Tibial nerve (tissue), 4 donors: ENCODE results near the gene CST6. TPM values are rescaled to one million over a fixed set of nuclear protein-coding genes. Genes with fewer than 3 reads are reported as not detected.

Source experiments
- DNase-seq, 2 donors: peaks; one replicate each; pipeline ENCODE4 v3.0.0-alpha.2; 2019; ENCODE audit warnings: low spot score in 2 of 2
- H3K27ac ChIP-seq, 4 donors: fragments of 200-600 bp; sonication (generic) in 3 of 4; one replicate each; pipeline ENCODE4 v1.5.1; 2017 to 2019; ENCODE audit warnings: mild to moderate bottlenecking in 1 of 4
- H3K27me3 ChIP-seq, 2 donors: fragments of 200-600 bp; sonication (generic) in 1 of 2; one replicate each; pipeline versions ENCODE4 v1.5.1 to v1.6.0; 2017 to 2019
- H3K36me3 ChIP-seq, 3 donors: fragments of 200-600 bp; sonication (generic); one replicate each; pipeline ENCODE4 v1.5.1; 2018 to 2019
- H3K4me1 ChIP-seq, 4 donors: fragments of 200-600 bp; sonication (generic) in 3 of 4; one replicate each; pipeline ENCODE4 v1.5.1; 2017 to 2019
- H3K4me3 ChIP-seq, 4 donors: fragments of 200-600 bp; sonication (generic) in 3 of 4; one replicate each; pipeline ENCODE4 v1.5.1; 2017 to 2019; ENCODE audit warnings: mild to moderate bottlenecking in 1 of 4, moderate library complexity in 1 of 4
- H3K9me3 ChIP-seq, 4 donors: fragments of 200-600 bp; sonication (generic) in 3 of 4; one replicate each; pipeline ENCODE4 v1.5.1; 2017 to 2019
- CTCF ChIP-seq, 5 experiments: fragments of 200-600 bp in 3 of 5; fragments of 450-650 bp in 2 of 5; sonication (generic) in 3 of 5; IDR thresholded peaks; one replicate each; pipeline ENCODE4 v1.5.1; 2016 to 2019; ENCODE audit warnings: antibody characterized with exemption in 5 of 5, mild to moderate bottlenecking in 3 of 5, moderate library complexity in 2 of 5
- EP300 ChIP-seq, 2 donors: sonication (generic); formaldehyde crosslinking; IDR thresholded peaks; one replicate each; pipeline ENCODE4 v1.6.1; 2017; ENCODE audit warnings: antibody characterized with exemption in 2 of 2, mild to moderate bottlenecking in 1 of 2
- POLR2A ChIP-seq, 2 donors: fragments of 450-650 bp; IDR thresholded peaks; one replicate each; pipeline ENCODE4 v1.6.1; 2017; ENCODE audit warnings: antibody characterized with exemption in 2 of 2, mild to moderate bottlenecking in 2 of 2, moderate library complexity in 2 of 2
- WGBS, 2 donors: methylation state at CpG; one replicate each; pipeline ENCODE4 v1.1.5; 2018; 5-methylcytosine and 5-hydroxymethylcytosine counted together
- total RNA-seq, 4 donors: library from RNA; depleted of rRNA; stranded (reverse); fragments of >200 nt; gene quantifications; one replicate each; pipeline ENCODE4 v1.1.0, GENCODE V29; 2016

CST6 gene
- total RNA-seq, 4 donors from 2014 or later, result 1.2 TPM; not detected in 3

GRCh38 chr11:66059966-66060680, 48.3 kb downstream of the CST6 start:
- peaks cover 0 to 11% (median 0%) of the 10 kb centered on the region in 4 donors for H3K4me1 ChIP-seq
- no peak for DNase-seq
- no peaks in the 10 kb centered on the region for H3K9me3 ChIP-seq
- H3K27ac ChIP-seq, result no peak overlapping the region
- peaks cover 5 to 100% (median 62%) of the 10 kb centered on the region in 3 donors for H3K36me3 ChIP-seq
- TF ChIP-seq POLR2A (IDR thresholded peaks at IDR 0.05) (no peak), EP300 (IDR thresholded peaks at IDR 0.05) (no peak), CTCF (IDR thresholded peaks at IDR 0.05) (no peak)
- no peak overlapping the region for H3K4me3 ChIP-seq
- no peaks in the 10 kb centered on the region for H3K27me3 ChIP-seq
- 74 to 79% methylated on average over 8 of the region's 8 CpGs for WGBS, 2 donors

- H3K27me3 ChIP-seq, result no peaks in the 10 kb centered on the region
- H3K27ac ChIP-seq, result no peak overlapping the region
- no peak overlapping the region for H3K4me3 ChIP-seq
- TF ChIP-seq CTCF (IDR thresholded peaks at IDR 0.05), result no peak
- no peak for TF ChIP-seq POLR2A (IDR thresholded peaks at IDR 0.05)
- TF ChIP-seq EP300 (IDR thresholded peaks at IDR 0.05), result no peak
- peaks cover 5 to 100% (median 60%) of the 10 kb centered on the region in 3 donors for H3K36me3 ChIP-seq
- no peaks in the 10 kb centered on the region for H3K9me3 ChIP-seq
- WGBS, 2 donors, result 82 to 88% methylated on average over 6 of the region's 6 CpGs
- H3K4me1 ChIP-seq, result no peaks in the 10 kb centered on the region
- no peak for DNase-seq
These were observed 49.5 kb downstream of the CST6 start for GRCh38 chr11:66061268-66061667.

- WGBS, 2 donors, result 89 to 92% methylated on average over 2 of the region's 2 CpGs
- TF ChIP-seq POLR2A (IDR thresholded peaks at IDR 0.05) (no peak), CTCF (IDR thresholded peaks at IDR 0.05) (no peak), EP300 (IDR thresholded peaks at IDR 0.05) (no peak)
These were observed 50.6 kb downstream of the CST6 start for GRCh38 chr11:66062408-66062807.

More at GRCh38 chr11:66062408-66062807, 50.6 kb downstream of the CST6 start:
- no peak for DNase-seq
- H3K36me3 ChIP-seq, result peaks cover 8 to 100% (median 59%) of the 10 kb centered on the region in 3 donors
- no peak overlapping the region for H3K27ac ChIP-seq
- H3K4me3 ChIP-seq, result no peak overlapping the region
- no peaks in the 10 kb centered on the region for H3K9me3 ChIP-seq
- H3K27me3 ChIP-seq, result no peaks in the 10 kb centered on the region
- no peaks in the 10 kb centered on the region for H3K4me1 ChIP-seq

Other genes starting within 250 kb of the CST6 start
- gene AP5B1, start 231.0 kb upstream of the CST6 start, total RNA-seq, result 10 to 100 TPM; 12.7 to 27.5 (median 18.8) TPM
- not detected for gene OVOL1, start 224.9 kb upstream of the CST6 start, total RNA-seq
- 1 to 10 TPM in 2 of 4 donors, under 1 TPM in 1, not detected in 1; 0.78 to 2.5 (median 1.5) TPM for gene SNX32, start 178.0 kb upstream of the CST6 start, total RNA-seq
- 100 to 1,000 TPM; 461 to 881 (median 580) TPM for gene CFL1, start 153.8 kb upstream of the CST6 start, total RNA-seq
- gene MUS81, start 151.6 kb upstream of the CST6 start, total RNA-seq, result 10 to 100 TPM; 54.0 to 83.1 (median 68.3) TPM
- gene EFEMP2, start 139.2 kb upstream of the CST6 start, total RNA-seq, result 10 to 100 TPM; 59.2 to 92.7 (median 82.0) TPM
- gene CTSW, start 132.2 kb upstream of the CST6 start, total RNA-seq, result 1 to 10 TPM in 2 of 4 donors, not detected in 2; 1.5 to 3.1 TPM
- gene FIBP, start 123.5 kb upstream of the CST6 start, total RNA-seq, result 10 to 100 TPM; 53.6 to 73.2 (median 63.7) TPM
- gene CCDC85B, start 121.3 kb upstream of the CST6 start, total RNA-seq, result 100 to 1,000 TPM in 2 of 4 donors, 10 to 100 TPM in 2; 73.0 to 108 (median 89.4) TPM
- gene FOSL1, start 111.6 kb upstream of the CST6 start, total RNA-seq, result 1 to 10 TPM in 3 of 4 donors, not detected in 1; 1.3 to 3.3 (median 1.4) TPM
- 10 to 100 TPM; 14.7 to 30.4 (median 21.7) TPM for gene C11orf68, start 92.9 kb upstream of the CST6 start, total RNA-seq
- 100 to 1,000 TPM in 2 of 4 donors, 10 to 100 TPM in 2; 64.5 to 134 (median 93.3) TPM for gene DRAP1, start 92.6 kb upstream of the CST6 start, total RNA-seq
- not detected for gene TSGA10IP, start 66.5 kb upstream of the CST6 start, total RNA-seq
- gene SART1, start 50.3 kb upstream of the CST6 start, total RNA-seq, result 10 to 100 TPM; 49.6 to 73.7 (median 62.3) TPM
- gene EIF1AD, start 9.9 kb upstream of the CST6 start, total RNA-seq, result 10 to 100 TPM; 27.0 to 40.6 (median 29.5) TPM
- gene BANF1, start 9.5 kb upstream of the CST6 start, total RNA-seq, result 10 to 100 TPM; 23.9 to 68.9 (median 51.0) TPM
- gene CATSPER1, start 14.5 kb downstream of the CST6 start, total RNA-seq, result under 1 TPM in 1 of 4 donors, not detected in 3; 0.87 TPM
- not detected for gene GAL3ST3, start 37.2 kb downstream of the CST6 start, total RNA-seq
- gene SF3B2, start 40.4 kb downstream of the CST6 start, total RNA-seq, result 100 to 1,000 TPM; 148 to 216 (median 156) TPM
- 10 to 100 TPM; 32.0 to 62.7 (median 51.8) TPM for gene PACS1, start 58.3 kb downstream of the CST6 start, total RNA-seq
- gene KLC2, start 245.7 kb downstream of the CST6 start, total RNA-seq, result 10 to 100 TPM; 14.9 to 32.7 (median 23.9) TPM